Kidney capillary endothelial cell (primary cell): ENCODE data around the gene BLMH.
"Not testable (repeated sequence)": the region's sequence is repeated elsewhere in the genome, so short reads cannot be mapped to it uniquely, and the experiment has no call there.

Source experiments
- DNase-seq: peaks from one replicate; pipeline ENCODE4 v3.0.0-alpha.2; 2018; ENCODE audit warnings: low spot score

BLMH gene

GRCh38 chr17:30229012-30229411 is 62.7 kb downstream of the BLMH start:
- DNase-seq = no peak

GRCh38 chr17:30228011-30228410 is 63.7 kb downstream of the BLMH start:
- no peak for DNase-seq

DNA sequence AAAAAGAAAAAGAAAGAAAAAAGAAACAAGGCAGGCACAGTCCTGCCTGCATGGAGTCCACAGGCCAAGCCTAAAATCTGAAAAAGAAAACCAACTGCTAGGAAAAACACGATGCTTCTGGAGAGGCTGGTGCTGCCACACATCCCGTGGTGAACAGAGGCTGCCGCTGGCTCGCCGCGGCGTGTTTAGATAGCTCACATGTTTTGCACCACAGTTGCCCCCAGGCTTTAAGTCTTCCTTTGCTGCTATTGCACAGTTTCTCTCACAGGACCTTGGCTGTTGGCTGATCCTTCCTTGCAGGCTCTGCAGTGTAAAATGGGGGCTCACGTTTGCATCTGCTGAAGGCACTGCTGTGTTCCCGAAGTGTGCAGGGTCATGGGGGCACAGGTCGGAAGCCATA is 64.9 kb downstream of the BLMH start:
- no peak for DNase-seq

- no peak for DNase-seq
Measured at GRCh38 chr17:30225919-30226553, 65.7 kb downstream of the BLMH start.

DNA sequence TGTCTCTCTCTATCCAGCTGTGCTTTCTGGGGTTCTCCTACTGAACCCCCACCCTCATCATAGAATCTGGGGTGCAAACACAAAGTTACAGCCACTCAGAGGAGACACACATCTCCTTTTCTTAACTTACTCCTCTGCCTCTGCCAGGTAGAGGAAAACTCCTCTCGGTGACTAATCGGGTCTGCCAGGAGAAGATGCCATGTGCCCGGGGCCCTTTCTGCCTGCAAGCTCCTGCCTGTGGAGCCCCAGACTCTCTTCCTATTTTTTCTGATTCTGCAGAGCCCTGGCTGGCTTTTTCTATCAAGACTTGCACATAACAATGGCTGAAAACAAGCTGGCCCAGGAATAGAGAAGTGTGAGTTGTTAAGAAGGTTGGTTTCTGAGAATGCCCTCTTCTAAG is 66.6 kb downstream of the BLMH start:
- DNase-seq = no peak

- no peak for DNase-seq
Measured at GRCh38 chr17:30224419-30224960, 67.3 kb downstream of the BLMH start.

- no peak for DNase-seq
Measured at GRCh38 chr17:30222721-30223175, 69.0 kb downstream of the BLMH start.

DNA sequence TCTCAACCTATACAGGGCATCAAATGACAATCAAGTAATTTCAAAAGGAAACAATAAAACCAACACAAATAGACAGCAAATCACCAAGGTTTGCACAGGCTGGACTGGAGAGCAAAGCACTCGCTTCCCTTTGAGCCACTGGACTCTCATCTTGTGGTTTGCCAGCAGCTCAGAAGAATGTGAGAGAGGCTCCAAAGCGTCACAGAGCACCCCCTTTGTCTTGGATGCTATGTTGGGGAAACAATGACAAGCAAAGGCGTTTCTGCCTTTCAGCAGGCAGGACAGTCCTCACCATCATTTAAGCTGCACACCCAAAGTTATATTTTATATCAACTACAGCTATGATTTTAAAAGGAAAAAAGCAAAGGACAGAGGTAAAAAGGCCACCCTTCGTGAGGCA is 69.5 kb downstream of the BLMH start:
- DNase-seq = no peak

- DNase-seq = no peak
Measured at GRCh38 chr17:30221346-30221745, 70.4 kb downstream of the BLMH start.

DNA sequence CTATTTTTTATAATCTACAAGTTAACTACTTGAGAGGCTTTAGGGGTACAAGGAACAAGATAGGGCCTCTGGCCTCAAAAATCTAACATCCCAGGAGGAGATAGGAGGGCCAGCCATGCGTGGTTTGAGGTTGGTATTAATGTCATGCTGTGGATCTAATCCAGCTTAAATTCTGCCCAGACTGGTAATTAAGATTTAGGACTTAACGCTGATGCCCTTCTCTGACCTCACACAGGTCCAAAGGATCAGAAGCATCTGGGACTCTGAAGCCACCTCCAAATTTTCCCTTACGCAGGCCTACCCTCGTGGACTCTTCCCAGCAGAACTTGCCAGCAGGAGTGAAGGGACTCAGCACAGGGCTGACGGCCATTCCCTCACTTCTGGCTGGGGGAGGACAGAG is 71.3 kb downstream of the BLMH start:
- DNase-seq = no peak

DNA sequence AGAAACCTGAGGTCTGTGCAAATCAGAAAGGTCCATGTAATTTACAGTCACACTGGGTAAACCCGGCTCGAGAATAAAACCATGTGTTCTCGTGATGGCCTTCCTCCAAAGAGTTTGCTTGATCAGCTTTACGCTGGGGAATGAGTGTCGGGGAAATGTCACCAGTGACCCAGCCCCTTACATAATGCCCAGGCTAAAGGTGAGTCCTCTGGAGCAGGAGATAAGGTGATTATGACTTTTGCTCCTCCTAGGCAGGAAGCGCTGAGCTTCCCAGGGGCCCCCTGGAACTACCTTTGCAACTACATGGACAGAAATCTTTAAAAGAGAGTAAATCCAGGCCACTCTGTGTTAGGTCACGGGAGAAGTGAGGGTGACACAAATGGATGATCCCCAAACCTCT is 71.9 kb downstream of the BLMH start:
- DNase-seq = no peak

DNA sequence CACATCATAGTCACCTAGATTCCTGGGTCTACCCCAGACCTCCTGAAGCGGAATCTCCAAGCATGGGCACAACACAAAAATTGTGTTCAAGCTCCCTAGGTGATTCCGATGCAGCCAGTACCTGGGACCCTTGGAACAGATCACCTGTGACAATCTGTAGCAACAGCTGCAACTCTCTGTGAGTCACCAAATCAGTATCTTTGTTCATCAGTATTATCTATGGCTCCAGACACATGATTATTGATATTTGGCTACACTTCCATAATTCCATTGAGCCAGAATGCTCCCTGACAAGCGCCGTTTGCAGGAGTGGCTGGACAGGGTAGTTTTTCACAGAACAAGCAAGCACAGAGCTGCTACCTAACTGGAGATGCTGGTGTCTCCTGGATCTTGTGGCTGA is 72.4 kb downstream of the BLMH start:
- no peak for DNase-seq

DNA sequence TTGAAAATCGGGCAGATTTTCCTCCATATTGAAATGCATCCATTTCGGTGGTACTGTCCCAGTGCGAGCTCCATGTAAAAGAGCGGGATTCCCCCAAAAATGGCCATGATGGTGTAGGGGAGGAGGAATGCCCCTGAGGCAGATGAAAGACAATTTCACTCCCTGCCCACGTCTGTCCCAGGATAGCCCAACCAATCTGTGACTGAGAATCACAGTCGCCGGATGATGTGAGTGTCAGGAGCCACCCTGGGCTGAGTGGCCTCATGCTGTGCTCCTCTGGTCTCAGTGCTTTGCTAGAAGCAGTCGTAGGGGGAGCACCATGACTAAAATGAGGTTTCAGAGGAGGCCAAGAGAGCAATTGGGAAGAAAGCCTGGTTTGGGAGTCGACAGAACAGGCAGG is 72.9 kb downstream of the BLMH start:
- DNase-seq = no peak

GRCh38 chr17:30217746-30218245 is 73.9 kb downstream of the BLMH start:
- DNase-seq = no peak

GRCh38 chr17:30217054-30217453 is 74.7 kb downstream of the BLMH start:
- no peak for DNase-seq

GRCh38 chr17:30212750-30213149 is 79.0 kb downstream of the BLMH start:
- DNase-seq = no peak

- DNase-seq = no peak
Measured at GRCh38 chr17:30211371-30211770, 80.4 kb downstream of the BLMH start.

GRCh38 chr17:30210901-30211300 is 80.8 kb downstream of the BLMH start:
- no peak for DNase-seq

DNA sequence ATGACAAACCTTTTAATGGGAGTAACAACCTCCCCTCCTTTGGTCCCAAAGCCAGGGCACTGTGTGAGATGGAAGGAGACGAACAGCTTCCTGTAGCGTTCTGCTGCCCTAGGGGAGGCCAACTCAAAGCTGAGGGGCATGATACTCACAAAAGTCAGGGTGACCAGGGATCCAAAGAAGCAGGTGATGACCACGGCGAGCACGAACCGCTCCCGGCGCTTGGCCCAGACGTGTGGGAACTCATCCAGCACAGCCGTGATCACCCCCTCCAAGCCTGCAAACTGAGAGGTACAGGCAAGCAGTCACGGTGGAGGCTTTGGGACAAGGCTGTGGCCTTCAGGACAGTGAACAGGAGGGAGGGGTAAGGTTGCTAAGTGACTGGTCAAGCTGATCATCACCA is 81.4 kb downstream of the BLMH start:
- no peak for DNase-seq

GRCh38 chr17:30209930-30210329 is 81.8 kb downstream of the BLMH start:
- DNase-seq = no peak

GRCh38 chr17:30208214-30208613 is 83.5 kb downstream of the BLMH start:
- no peak for DNase-seq

- peak; percentile 37 for DNase-seq
Measured at GRCh38 chr17:30207655-30208054, 84.1 kb downstream of the BLMH start.

DNA sequence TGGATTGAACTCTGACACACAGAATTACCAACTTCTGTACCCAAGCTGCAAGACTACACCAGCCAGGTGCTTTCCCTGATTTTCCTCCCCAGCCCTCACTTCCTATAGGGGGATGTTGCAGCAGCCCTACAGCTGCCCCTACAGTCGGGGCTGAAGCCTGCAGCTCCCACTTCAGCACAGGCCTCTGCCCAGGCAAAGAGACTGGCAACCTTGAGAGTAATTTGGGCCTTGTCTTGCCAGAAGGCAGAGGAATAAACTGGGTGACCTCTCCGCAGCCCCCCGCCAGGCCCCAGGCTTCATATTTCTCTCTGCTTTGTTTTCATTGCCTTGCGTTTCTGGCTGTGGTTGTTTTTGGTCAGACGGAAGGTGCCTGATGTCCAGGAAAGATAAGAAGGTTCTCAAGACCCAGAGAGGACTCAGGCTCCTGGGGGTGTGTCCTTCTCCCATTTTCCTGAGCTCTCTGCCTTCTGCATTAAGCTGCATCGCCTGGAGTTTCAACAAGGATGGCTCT is 88.2 kb downstream of the BLMH start:
- no peak for DNase-seq

DNA sequence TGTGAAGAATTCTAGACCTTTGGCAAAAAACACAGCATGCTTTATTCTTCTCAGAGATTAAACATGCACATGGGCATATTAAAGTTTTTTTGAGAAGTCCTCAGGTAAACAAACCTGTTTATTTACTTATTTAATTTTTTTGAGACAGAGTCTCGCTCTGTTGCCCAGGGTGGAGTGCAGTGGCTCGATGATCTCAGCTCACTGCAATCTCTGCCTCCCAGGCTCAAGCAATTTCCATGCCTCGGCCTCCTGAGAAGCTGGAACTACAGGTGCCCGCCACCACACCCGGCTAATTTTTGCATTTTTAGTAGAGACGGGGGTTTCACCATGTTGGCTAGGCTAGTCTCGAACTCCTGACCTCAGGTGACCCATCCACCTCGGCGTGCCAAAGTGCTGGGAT is 91.1 kb downstream of the BLMH start:
- not testable (repeated sequence) for DNase-seq
